ENCODE measurements around the gene TCF20. TPM values are rescaled to one million over a fixed set of nuclear protein-coding genes. Genes with fewer than 3 reads are reported as not detected.

TCF20 gene
- total RNA-seq, 2 experiments from 2014 or later = 58.7 to 58.9 TPM

DNA sequence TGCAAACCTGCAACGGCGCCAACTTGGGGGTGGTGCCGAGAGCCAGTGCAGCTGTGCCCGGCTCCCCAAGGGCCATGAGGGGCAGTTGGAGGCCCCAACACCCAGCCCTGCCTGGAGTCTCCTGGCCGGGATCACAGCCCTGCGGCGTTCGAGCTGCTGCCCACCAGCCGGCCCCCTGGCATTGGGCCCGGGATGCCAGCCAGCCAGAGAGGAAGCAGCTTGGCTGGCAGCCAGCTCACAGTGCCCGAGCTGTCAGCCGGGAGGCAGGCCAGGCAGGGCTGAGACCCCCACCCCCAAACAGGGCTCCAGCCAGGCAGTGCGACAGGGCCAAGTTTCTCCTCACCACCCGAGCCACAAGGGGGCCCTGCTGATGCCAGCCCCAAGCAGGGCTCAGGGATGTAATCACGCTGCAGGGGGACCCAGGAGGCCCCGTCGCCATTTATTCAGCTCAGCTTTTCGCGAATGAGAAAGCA is 26.0 kb upstream of the TCF20 start:
- intact Hi-C loops (cut with micrococcal nuclease) = no loop called here

DNA sequence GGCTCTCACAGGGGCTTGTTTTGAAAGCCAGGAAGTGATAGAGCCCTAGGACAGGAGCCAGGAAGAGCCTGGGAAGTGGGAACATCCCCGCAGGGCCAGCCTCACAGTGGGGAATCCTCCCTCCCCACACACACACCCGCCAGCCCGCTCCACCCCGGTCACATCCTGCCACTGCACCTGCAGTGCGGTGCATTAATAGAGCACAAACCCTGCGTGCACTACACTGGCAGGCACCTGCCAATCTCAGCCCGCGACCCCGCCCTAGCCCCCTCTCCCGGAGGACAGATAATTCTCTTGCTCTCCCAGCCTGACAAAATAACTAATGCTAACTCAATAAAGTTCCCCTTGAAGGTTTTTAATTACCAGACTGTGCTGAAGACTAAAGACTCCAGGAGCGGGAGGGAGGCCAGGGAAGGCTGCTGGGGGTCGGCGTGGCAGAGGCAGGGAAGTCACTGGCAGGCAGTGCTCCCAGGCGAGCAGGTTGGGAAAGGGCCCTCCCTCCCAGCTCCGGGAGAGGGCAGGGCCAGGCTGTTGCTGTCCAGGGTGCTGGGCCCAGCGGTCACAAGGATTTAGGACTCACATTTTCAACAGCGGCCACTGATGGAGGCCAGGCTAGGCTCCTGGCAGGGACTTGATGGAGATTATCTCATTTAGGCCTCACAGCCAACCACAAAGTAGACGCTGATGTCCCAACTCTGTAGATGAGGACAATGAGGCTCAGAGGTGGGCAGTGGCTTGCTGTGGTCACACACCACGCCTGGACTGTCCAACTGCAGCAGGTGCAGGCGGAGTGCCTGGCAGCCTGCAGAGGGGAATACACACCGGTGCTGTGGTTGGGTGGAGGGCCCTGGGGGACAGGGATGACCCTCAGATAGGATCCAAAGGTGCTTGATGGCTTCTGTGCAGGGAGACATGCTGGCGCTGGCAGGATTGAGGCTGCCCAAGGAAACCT is 23.9 kb upstream of the TCF20 start:
- H3K27ac Mint-ChIP-seq = no peak overlapping the region
- peaks cover 33% of the 10 kb centered on the region for H3K4me1 Mint-ChIP-seq (ENCODE audit: low read depth)
- H3K4me3 Mint-ChIP-seq = no peak overlapping the region
- H3K9me3 Mint-ChIP-seq = no peaks in the 10 kb centered on the region
- H3K36me3 Mint-ChIP-seq (ENCODE audit: low read depth) = no peaks in the 10 kb centered on the region
- intact Hi-C loops (cut with micrococcal nuclease) = no loop called here
- TF ChIP-seq, protein P1, sequence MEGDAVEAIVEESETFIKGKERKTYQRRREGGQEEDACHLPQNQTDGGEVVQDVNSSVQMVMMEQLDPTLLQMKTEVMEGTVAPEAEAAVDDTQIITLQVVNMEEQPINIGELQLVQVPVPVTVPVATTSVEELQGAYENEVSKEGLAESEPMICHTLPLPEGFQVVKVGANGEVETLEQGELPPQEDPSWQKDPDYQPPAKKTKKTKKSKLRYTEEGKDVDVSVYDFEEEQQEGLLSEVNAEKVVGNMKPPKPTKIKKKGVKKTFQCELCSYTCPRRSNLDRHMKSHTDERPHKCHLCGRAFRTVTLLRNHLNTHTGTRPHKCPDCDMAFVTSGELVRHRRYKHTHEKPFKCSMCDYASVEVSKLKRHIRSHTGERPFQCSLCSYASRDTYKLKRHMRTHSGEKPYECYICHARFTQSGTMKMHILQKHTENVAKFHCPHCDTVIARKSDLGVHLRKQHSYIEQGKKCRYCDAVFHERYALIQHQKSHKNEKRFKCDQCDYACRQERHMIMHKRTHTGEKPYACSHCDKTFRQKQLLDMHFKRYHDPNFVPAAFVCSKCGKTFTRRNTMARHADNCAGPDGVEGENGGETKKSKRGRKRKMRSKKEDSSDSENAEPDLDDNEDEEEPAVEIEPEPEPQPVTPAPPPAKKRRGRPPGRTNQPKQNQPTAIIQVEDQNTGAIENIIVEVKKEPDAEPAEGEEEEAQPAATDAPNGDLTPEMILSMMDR (IDR thresholded peaks at IDR 0.05) = no peak
- ChIA-PET POLR2A (no interaction called here), CTCF (no interaction called here)
- no peaks in the 10 kb centered on the region for H3K27me3 Mint-ChIP-seq
- ATAC-seq = peak; percentile 48
- no peak for DNase-seq

More for the DNA sequence above, 26.0 kb upstream of the TCF20 start:
- peak; percentile 34 for DNase-seq
- no peaks in the 10 kb centered on the region for H3K27me3 Mint-ChIP-seq
- no peaks in the 10 kb centered on the region for H3K36me3 Mint-ChIP-seq (ENCODE audit: low read depth)
- H3K4me3 Mint-ChIP-seq = no peak overlapping the region
- peaks cover 53% of the 10 kb centered on the region for H3K4me1 Mint-ChIP-seq (ENCODE audit: low read depth)
- no peaks in the 10 kb centered on the region for H3K9me3 Mint-ChIP-seq
- CTCF ChIA-PET = interaction anchor here (0.6 to 1.8 kb wide), 7 partner anchors 11 to 148 kb away, joined by 3 to 5 read pairs (median 4); no protein-coding TSS in a partner anchor
- no peak overlapping the region for H3K27ac Mint-ChIP-seq
- ATAC-seq = no peak
- POLR2A ChIA-PET = no interaction called here
- TF ChIP-seq, protein P1 (IDR thresholded peaks at IDR 0.05) = no peak

DNA sequence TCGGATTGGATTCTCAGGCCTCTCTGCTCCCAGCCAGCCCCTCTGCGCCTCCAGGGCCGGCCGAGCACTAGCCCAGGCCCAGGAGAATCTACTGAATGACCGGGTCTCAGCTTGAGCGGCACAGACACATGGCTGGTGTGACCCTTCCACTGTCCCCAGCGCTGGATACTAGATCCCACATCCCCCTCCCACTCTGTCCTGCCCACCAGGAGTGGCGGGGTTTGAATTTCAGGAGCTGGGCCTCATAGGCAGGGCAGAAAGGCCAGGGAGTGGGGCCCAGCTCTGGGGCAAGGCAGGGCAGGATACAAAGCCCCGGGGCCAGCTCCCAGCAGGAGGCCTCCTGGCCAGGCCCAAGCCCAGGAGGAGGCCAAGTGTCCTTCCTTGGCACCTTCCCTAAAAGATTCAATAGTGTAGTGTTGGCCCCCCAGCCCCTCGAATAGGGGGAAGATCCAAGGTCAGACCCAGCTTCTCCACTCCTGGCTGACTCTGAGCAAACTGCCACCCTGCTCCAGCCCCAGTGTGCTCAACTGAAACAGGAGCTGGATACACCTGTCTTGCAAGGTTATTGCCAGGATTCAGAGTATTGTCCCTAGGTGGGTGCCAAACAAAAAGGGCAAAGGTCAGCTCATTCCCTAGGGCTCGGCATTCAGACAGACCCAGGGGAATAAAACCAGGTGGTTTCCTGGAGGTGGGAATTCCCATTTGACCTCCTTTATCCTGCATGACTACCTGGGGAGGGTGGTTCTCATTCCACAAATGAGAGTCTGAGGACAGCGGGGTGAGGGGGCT is 22.5 kb upstream of the TCF20 start:
- ChIA-PET POLR2A (interaction anchor here (0.8 to 0.9 kb wide), 2 partner anchors 9 to 202 kb away, joined by 3 read pairs; partner anchors contain the start of gene NDUFA6), CTCF (interaction anchor here (0.6 kb wide), 1 partner anchor 19 kb away, joined by 3 read pairs; no protein-coding TSS in a partner anchor)
- intact Hi-C loops (cut with micrococcal nuclease) = no loop called here
- H3K4me3 Mint-ChIP-seq = no peak overlapping the region
- no peak for DNase-seq
- ATAC-seq = no peak
- H3K9me3 Mint-ChIP-seq = no peaks in the 10 kb centered on the region
- peaks cover 24% of the 10 kb centered on the region for H3K4me1 Mint-ChIP-seq (ENCODE audit: low read depth)
- H3K27ac Mint-ChIP-seq = no peak overlapping the region
- H3K36me3 Mint-ChIP-seq (ENCODE audit: low read depth) = no peaks in the 10 kb centered on the region
- H3K27me3 Mint-ChIP-seq = no peaks in the 10 kb centered on the region
- TF ChIP-seq, protein P1 (IDR thresholded peaks at IDR 0.05) = no peak

DNA sequence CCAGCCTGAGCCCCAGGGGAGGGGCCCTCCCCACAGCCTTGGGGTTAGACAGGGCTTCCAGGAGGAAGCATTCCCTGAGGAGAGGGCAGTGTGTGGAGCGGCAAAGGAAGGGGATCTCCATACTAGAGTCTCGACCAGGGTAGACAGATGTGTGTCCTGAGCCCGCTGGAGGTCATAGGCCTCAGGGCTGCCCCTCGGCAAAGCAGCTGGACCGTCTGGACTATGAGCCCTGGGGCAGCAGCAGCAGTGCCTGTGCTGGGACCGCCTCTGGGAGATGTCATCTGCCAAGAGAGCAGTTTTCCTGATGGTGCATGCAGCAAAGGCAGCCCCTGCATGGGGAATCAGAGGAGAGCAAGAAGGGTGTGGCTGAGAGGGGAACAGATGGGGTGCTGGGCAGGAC is 20.8 kb upstream of the TCF20 start:
- ATAC-seq (no peak), DNase-seq (no peak)
- Mint-ChIP-seq H3K4me1 (ENCODE audit: low read depth) (peaks cover 19% of the 10 kb centered on the region), H3K9me3 (no peaks in the 10 kb centered on the region), H3K27ac (no peak overlapping the region), H3K36me3 (ENCODE audit: low read depth) (no peaks in the 10 kb centered on the region), H3K4me3 (no peak overlapping the region), H3K27me3 (no peaks in the 10 kb centered on the region)
- CTCF ChIA-PET = no interaction called here
- TF ChIP-seq, protein P1 (IDR thresholded peaks at IDR 0.05) = no peak
- POLR2A ChIA-PET = interaction anchor here (1.4 kb wide), 1 partner anchor 11 kb away, joined by 3 read pairs; no protein-coding TSS in a partner anchor
- intact Hi-C loops (cut with micrococcal nuclease) = no loop called here

All from activated CD8-positive, alpha-beta T cell treated with anti-CD3 and anti-CD28 coated beads for 36 hours (primary cell).